Neural cell (in vitro differentiated cells): ENCODE measurements around the gene SURF1.

Source experiments
- EP300 ChIP-seq: fragments of 450-650 bp; conservative IDR thresholded peaks from 2 replicates; pipeline ENCODE4 v1.6.1; 2014; ENCODE audit warnings: antibody characterized with exemption, mild to moderate bottlenecking, moderate library complexity; ENCODE audit not compliant: poor library complexity, severe bottlenecking
- EZH2 ChIP-seq: fragments of 200-600, 300-800 bp; shearing (Covaris generic), sonication (generic); IDR thresholded peaks from 2 replicates; pipeline ENCODE4 v1.6.1; 2014; ENCODE audit warnings: antibody characterized with exemption, low read length, borderline replicate concordance, mild to moderate bottlenecking; ENCODE audit not compliant: insufficient read depth, poor library complexity, severe bottlenecking
- POLR2AphosphoS5 ChIP-seq: IDR thresholded peaks from 2 replicates; pipeline ENCODE4 v1.6.1; 2012
- RAD21 ChIP-seq: fragments of 450-650 bp; conservative IDR thresholded peaks from 2 replicates; pipeline ENCODE4 v1.6.1; 2014; ENCODE audit warnings: antibody characterized with exemption, mild to moderate bottlenecking, moderate library complexity
- REST ChIP-seq: IDR thresholded peaks from 2 replicates; pipeline ENCODE4 v1.6.1; 2012; ENCODE audit warnings: borderline replicate concordance
- SMC3 ChIP-seq: fragments of 450-650 bp; conservative IDR thresholded peaks from 2 replicates; pipeline ENCODE4 v1.6.1; 2014; ENCODE audit warnings: antibody characterized with exemption, mild to moderate bottlenecking, moderate library complexity; ENCODE audit not compliant: poor library complexity
- TAF1 ChIP-seq: IDR thresholded peaks from 2 replicates; pipeline ENCODE4 v1.6.1; 2012; ENCODE audit warnings: low read depth
- TF ChIP-seq, protein P1 (sequence below): fragments of 450-650 bp; IDR thresholded peaks from 2 replicates; pipeline ENCODE4 v1.5.1; 2014; ENCODE audit warnings: antibody characterized with exemption, mild to moderate bottlenecking, moderate library complexity; ENCODE audit not compliant: poor library complexity, severe bottlenecking

DNA sequence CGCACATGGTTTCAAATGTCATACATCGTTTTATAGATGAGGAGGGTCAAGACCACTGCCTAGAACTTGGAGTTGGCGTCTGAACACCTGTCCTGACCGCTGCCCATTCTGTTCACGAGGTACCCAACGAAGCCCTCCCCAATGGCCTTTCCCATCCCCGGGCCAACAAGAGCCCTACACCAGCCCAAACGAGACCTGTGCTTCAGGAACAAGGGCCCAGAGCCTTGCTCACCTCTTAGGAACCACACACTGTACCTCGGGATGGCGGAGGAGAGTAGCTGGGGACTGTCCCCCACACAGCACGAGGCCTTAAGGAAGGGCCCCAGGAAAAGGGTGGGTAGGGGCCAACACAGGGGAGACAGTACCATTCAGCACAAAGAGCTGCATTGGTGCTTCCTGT is 23.3 kb downstream of the SURF1 start:
- TF ChIP-seq, protein P1, sequence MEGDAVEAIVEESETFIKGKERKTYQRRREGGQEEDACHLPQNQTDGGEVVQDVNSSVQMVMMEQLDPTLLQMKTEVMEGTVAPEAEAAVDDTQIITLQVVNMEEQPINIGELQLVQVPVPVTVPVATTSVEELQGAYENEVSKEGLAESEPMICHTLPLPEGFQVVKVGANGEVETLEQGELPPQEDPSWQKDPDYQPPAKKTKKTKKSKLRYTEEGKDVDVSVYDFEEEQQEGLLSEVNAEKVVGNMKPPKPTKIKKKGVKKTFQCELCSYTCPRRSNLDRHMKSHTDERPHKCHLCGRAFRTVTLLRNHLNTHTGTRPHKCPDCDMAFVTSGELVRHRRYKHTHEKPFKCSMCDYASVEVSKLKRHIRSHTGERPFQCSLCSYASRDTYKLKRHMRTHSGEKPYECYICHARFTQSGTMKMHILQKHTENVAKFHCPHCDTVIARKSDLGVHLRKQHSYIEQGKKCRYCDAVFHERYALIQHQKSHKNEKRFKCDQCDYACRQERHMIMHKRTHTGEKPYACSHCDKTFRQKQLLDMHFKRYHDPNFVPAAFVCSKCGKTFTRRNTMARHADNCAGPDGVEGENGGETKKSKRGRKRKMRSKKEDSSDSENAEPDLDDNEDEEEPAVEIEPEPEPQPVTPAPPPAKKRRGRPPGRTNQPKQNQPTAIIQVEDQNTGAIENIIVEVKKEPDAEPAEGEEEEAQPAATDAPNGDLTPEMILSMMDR: no peak
- TF ChIP-seq TAF1 (no peak), POLR2AphosphoS5 (no peak), SMC3 (no peak), EP300 (no peak), EZH2 (no peak), REST (no peak), RAD21 (no peak)
